GM23248 (cell line): Measurements from ENCODE around the gene NOXRED1. TPM values are rescaled to one million over a fixed set of nuclear protein-coding genes. Genes with fewer than 3 reads are reported as not detected.

ENCODE experiments used
- DNase-seq: peaks from one replicate; pipeline ENCODE4 v3.0.0-alpha.2; 2015
- H2AFZ ChIP-seq: fragments of 200-600 bp; sonication (generic); 2 replicates; pipeline ENCODE4 v1.6.1; 2016; ENCODE audit warnings: antibody characterized with exemption
- H3F3A ChIP-seq: fragments of 200-600 bp; sonication (generic); 2 replicates; pipeline ENCODE4 v1.6.1; 2016; ENCODE audit warnings: mild to moderate bottlenecking, antibody characterized with exemption, mixed run types; ENCODE audit not compliant: insufficient read depth
- H3K27ac ChIP-seq: fragments of 200-600 bp; sonication (generic); 2 replicates; pipeline ENCODE4 v1.5.1; 2016; ENCODE audit warnings: mild to moderate bottlenecking
- H3K27me3 ChIP-seq: fragments of 200-600 bp; sonication (generic); replicated peaks from 2 replicates; pipeline ENCODE4 v1.6.1; 2016; ENCODE audit warnings: mild to moderate bottlenecking; ENCODE audit not compliant: insufficient read depth
- H3K36me3 ChIP-seq: fragments of 200-600 bp; sonication (generic); 2 replicates; pipeline ENCODE4 v1.6.1; 2016; ENCODE audit warnings: low read depth, mild to moderate bottlenecking
- H3K4me1 ChIP-seq: fragments of 200-600 bp; sonication (generic); 2 replicates; pipeline ENCODE4 v1.6.1; 2016; ENCODE audit warnings: mild to moderate bottlenecking; ENCODE audit not compliant: insufficient read depth
- H3K4me2 ChIP-seq: fragments of 200-600 bp; sonication (generic); one replicate; pipeline ENCODE4 v1.6.1; 2016; ENCODE audit warnings: mild to moderate bottlenecking; ENCODE audit not compliant: unreplicated experiment
- H3K4me3 ChIP-seq: fragments of 200-600 bp; sonication (generic); 2 replicates; pipeline ENCODE4 v1.5.1; 2016; ENCODE audit warnings: mild to moderate bottlenecking
- H3K79me2 ChIP-seq: fragments of 200-600 bp; sonication (generic); 2 replicates; pipeline ENCODE4 v1.6.1; 2016; ENCODE audit warnings: mild to moderate bottlenecking; ENCODE audit not compliant: insufficient read depth
- H3K9ac ChIP-seq: fragments of 200-600 bp; sonication (generic); 2 replicates; pipeline ENCODE4 v1.6.1; 2016; ENCODE audit warnings: mild to moderate bottlenecking
- H3K9me2 ChIP-seq: fragments of 200-600 bp; sonication (generic); 2 replicates; pipeline ENCODE4 v1.6.1; 2016; ENCODE audit warnings: mixed run types, mild to moderate bottlenecking, moderate library complexity; ENCODE audit not compliant: insufficient read depth
- H3K9me3 ChIP-seq: fragments of 200-600 bp; sonication (generic); one replicate; pipeline ENCODE4 v1.6.1; 2017; ENCODE audit warnings: low read depth
- H4K20me1 ChIP-seq: fragments of 200-600 bp; sonication (generic); 2 replicates; pipeline ENCODE4 v1.6.0; 2016; ENCODE audit not compliant: insufficient read depth
- EZH2 ChIP-seq: fragments of 200-600 bp; sonication (generic); IDR thresholded peaks from 2 replicates; pipeline ENCODE4 v1.6.1; 2018; ENCODE audit warnings: antibody characterized with exemption, mild to moderate bottlenecking; ENCODE audit not compliant: insufficient read depth, poor library complexity, severe bottlenecking
- EZH2phosphoT487 ChIP-seq: fragments of 200-600 bp; sonication (generic); IDR thresholded peaks from 2 replicates; pipeline ENCODE4 v1.6.1; 2018; ENCODE audit warnings: antibody characterized with exemption, moderate library complexity, mild to moderate bottlenecking, low read depth; ENCODE audit not compliant: insufficient read depth
- WGBS, 2 experiments: methylation state at CpG; one replicate each; pipeline ENCODE4 v1.1.6; 2015 to 2017; ENCODE audit warnings: low lambda C conversion rate in 2 of 2, low coverage in 1 of 2; ENCODE audit errors: missing lambda C conversion rate in 2 of 2; 5-methylcytosine and 5-hydroxymethylcytosine counted together
- in situ Hi-C: fragments of 300-500 bp; cut with MboI; formaldehyde crosslinking; loops from 2 replicates; pipeline ENCODE4 v1.15.0; 2020
- polyA plus RNA-seq: library from polyadenylated mRNA; unstranded; fragments of >200 nt; fragmentation: Nextera tagmentation; extraction: Ambion mirVana; gene quantifications from 2 replicates; pipeline ENCODE4 v1.2.1, GENCODE V29; 2016
- total RNA-seq: library from RNA; depleted of rRNA; stranded (reverse); fragments of >200 nt; shearing (Covaris generic); gene quantifications from 2 replicates; pipeline ENCODE4 v1.2.3, GENCODE V29; 2014

The NOXRED1 gene
- total and polyA plus RNA-seq, 2 experiments from 2014 or later, result 0.31 TPM; not detected in 1

GRCh38 chr14:77457115-77457521, 33.8 kb upstream of the NOXRED1 start:
- Histone ChIP-seq H3K9me2 (no peaks in the 10 kb centered on the region), H2AFZ (peak overlapping the region; percentile 96), H4K20me1 (peaks cover 5% of the 10 kb centered on the region), H3K27ac (peak overlapping the region; percentile 89), H3K79me2 (peaks cover 77% of the 10 kb centered on the region), H3F3A (no peaks in the 10 kb centered on the region), H3K9ac (peak overlapping the region; percentile 89), H3K36me3 (peaks cover 18% of the 10 kb centered on the region; the same call in 1 of the 2 replicates), H3K9me3 (no peaks in the 10 kb centered on the region), H3K4me3 (peak overlapping the region; percentile 99), H3K4me2 (peak overlapping the region; percentile 89), H3K27me3 (no peaks in the 10 kb centered on the region), H3K4me1 (peaks cover 13% of the 10 kb centered on the region)
- TF ChIP-seq EZH2phosphoT487 (no peak), EZH2 (no peak)
- in situ Hi-C loops, result no loop called here
- DNase-seq, result peak; percentile 74
- WGBS, 2 experiments, result 1 to 2% methylated on average over 18 of the region's 18 CpGs

- no peaks in the 10 kb centered on the region for H3K9me3 ChIP-seq
- H3F3A ChIP-seq, result no peaks in the 10 kb centered on the region
- no peaks in the 10 kb centered on the region for H3K9me2 ChIP-seq
- TF ChIP-seq EZH2, result no peak
- TF ChIP-seq EZH2phosphoT487, result no peak
- 50 to 51% methylated on average over 2 of the region's 2 CpGs for WGBS, 2 experiments
- peak overlapping the region; percentile 99 for H3K4me3 ChIP-seq
- DNase-seq, result no peak
- peaks cover 13% of the 10 kb centered on the region for H3K4me1 ChIP-seq
- in situ Hi-C loops, result no loop called here
- peak overlapping the region; percentile 89 for H3K9ac ChIP-seq
- H4K20me1 ChIP-seq, result peaks cover 8% of the 10 kb centered on the region
- peak overlapping the region; percentile 89 for H3K4me2 ChIP-seq
- peaks cover 69% of the 10 kb centered on the region for H3K79me2 ChIP-seq
- peak overlapping the region; percentile 96; the same call in 1 of the 2 replicates for H2AFZ ChIP-seq
- H3K27ac ChIP-seq, result no peak overlapping the region
- H3K27me3 ChIP-seq, result no peaks in the 10 kb centered on the region
- H3K36me3 ChIP-seq, result peaks cover 21% of the 10 kb centered on the region
Observed at GRCh38 chr14:77455966-77456640, 32.8 kb upstream of the NOXRED1 start.

- in situ Hi-C loops, result no loop called here
- Histone ChIP-seq H3K27ac (no peak overlapping the region), H3K9ac (no peak overlapping the region), H3K9me3 (no peaks in the 10 kb centered on the region), H3K4me3 (no peak overlapping the region), H3K79me2 (no peaks in the 10 kb centered on the region), H3K9me2 (no peaks in the 10 kb centered on the region), H3K27me3 (no peaks in the 10 kb centered on the region), H3K36me3 (peaks cover 33% of the 10 kb centered on the region), H2AFZ (no peak overlapping the region), H3F3A (no peaks in the 10 kb centered on the region), H4K20me1 (no peaks in the 10 kb centered on the region), H3K4me2 (no peak overlapping the region), H3K4me1 (no peaks in the 10 kb centered on the region)
- 96 to 98% methylated on average over 2 of the region's 2 CpGs for WGBS, 2 experiments
- no peak for TF ChIP-seq EZH2phosphoT487
- no peak for TF ChIP-seq EZH2
- DNase-seq, result no peak
Observed at GRCh38 chr14:77442196-77442595, 18.9 kb upstream of the NOXRED1 start.

GRCh38 chr14:77439861-77440260, 16.5 kb upstream of the NOXRED1 start:
- Histone ChIP-seq H3K4me2 (no peak overlapping the region), H3K4me3 (no peak overlapping the region), H3F3A (no peaks in the 10 kb centered on the region), H3K9me2 (no peaks in the 10 kb centered on the region), H3K27me3 (no peaks in the 10 kb centered on the region), H3K4me1 (no peaks in the 10 kb centered on the region), H3K27ac (no peak overlapping the region), H3K9me3 (no peaks in the 10 kb centered on the region), H3K79me2 (no peaks in the 10 kb centered on the region), H4K20me1 (no peaks in the 10 kb centered on the region), H3K36me3 (peaks cover 38% of the 10 kb centered on the region), H3K9ac (no peak overlapping the region), H2AFZ (no peak overlapping the region)
- in situ Hi-C loops, result no loop called here
- TF ChIP-seq EZH2 (no peak), EZH2phosphoT487 (no peak)
- WGBS, 2 experiments, result 88 to 90% methylated on average over 4 of the region's 4 CpGs
- no peak for DNase-seq

GRCh38 chr14:77438596-77438995, 15.3 kb upstream of the NOXRED1 start:
- no peaks in the 10 kb centered on the region for H4K20me1 ChIP-seq
- no peak overlapping the region for H3K4me3 ChIP-seq
- H3K4me2 ChIP-seq, result no peak overlapping the region
- no peaks in the 10 kb centered on the region for H3K27me3 ChIP-seq
- H3K79me2 ChIP-seq, result no peaks in the 10 kb centered on the region
- H3K9me2 ChIP-seq, result no peaks in the 10 kb centered on the region
- no peaks in the 10 kb centered on the region for H3K4me1 ChIP-seq
- no peak for TF ChIP-seq EZH2phosphoT487
- no peak for TF ChIP-seq EZH2
- no peak overlapping the region for H3K9ac ChIP-seq
- 92 to 95% methylated on average over 1 of the region's 1 CpG for WGBS, 2 experiments
- peaks cover 44% of the 10 kb centered on the region for H3K36me3 ChIP-seq
- in situ Hi-C loops, result no loop called here
- DNase-seq, result no peak
- no peak overlapping the region for H3K27ac ChIP-seq
- no peaks in the 10 kb centered on the region for H3K9me3 ChIP-seq
- H3F3A ChIP-seq, result no peaks in the 10 kb centered on the region
- H2AFZ ChIP-seq, result no peak overlapping the region
